Measurements from ENCODE around the gene OLFML2B. TPM values are rescaled to one million over a fixed set of nuclear protein-coding genes. Genes with fewer than 3 reads are reported as not detected.

The OLFML2B gene
- total and polyA plus RNA-seq, 2 of the 4 experiments (the other 2 are of a cell fraction): 0.36 to 0.74 TPM

GRCh38 chr1:162015196-162015595 lies 8.5 kb downstream of the OLFML2B start:
- H3K56ac ChIP-seq (ENCODE audit: extremely low read depth, insufficient read depth, low read length): no peak overlapping the region
- no peak overlapping the region for H4K8ac ChIP-seq (ENCODE audit: low read depth in 2 of 2, low read length in 2 of 2)
- no peaks in the 10 kb centered on the region for H3K36me3 ChIP-seq (ENCODE audit: control insufficient read depth, insufficient read depth, low read length)
- intact Hi-C loops (cut with micrococcal nuclease) (no loop called here), dilution Hi-C loops (cut with HindIII; ENCODE audit: low sequenced_read_pairs, unreplicated experiment) (no loop called here), in situ Hi-C loops (cut with MboI; ENCODE audit: low sequenced_read_pairs) (no loop called here)
- no peak overlapping the region for H2AK9ac ChIP-seq (replicated peaks; ENCODE audit: low read depth, low read length, poor library complexity)
- H2BK5ac ChIP-seq (ENCODE audit: low read depth, low read length, poor library complexity, severe bottlenecking): no peak overlapping the region
- H3K9me3 ChIP-seq (ENCODE audit: control insufficient read depth, insufficient read depth, low read length): no peaks in the 10 kb centered on the region
- whole genome bisulfite sequencing, 2 experiments (ENCODE audit: extremely low coverage in 2 of 2, insufficient read length in 1 of 2): 0% methylated on average over 1 of the region's 3 CpGs; no CpG with 5 or more reads in 1 of the 2 experiments
- H3K4ac ChIP-seq (ENCODE audit: low read depth, low read length): no peak overlapping the region
- H2BK20ac ChIP-seq (ENCODE audit: low read depth, low read length): no peak overlapping the region
- H3K14ac ChIP-seq (replicated peaks; ENCODE audit: low read depth, low read length): no peak overlapping the region
- no peak overlapping the region for H2BK15ac ChIP-seq (ENCODE audit: low read depth, low read length)
- H4K5ac ChIP-seq (ENCODE audit: low read depth, low read length): no peak overlapping the region
- no peak for ATAC-seq (ENCODE audit: low read depth)
- TF ChIP-seq RAD21 (IDR thresholded peaks at IDR 0.05; ENCODE audit: low read length) (no peak), RCOR1 (IDR thresholded peaks at IDR 0.05; ENCODE audit: insufficient replicate concordance, low read length) (no peak), NFE2L2 (IDR thresholded peaks at IDR 0.05; ENCODE audit: low read depth, low read length) (no peak), MAFK (IDR thresholded peaks at IDR 0.05; ENCODE audit: low read depth, low read length) (no peak), CTCF (conservative IDR thresholded peaks at IDR 0.05; ENCODE audit: low read depth, low read length) (no peak), SMC3 (IDR thresholded peaks at IDR 0.05; ENCODE audit: low read depth, low read length) (no peak), USF2 (IDR thresholded peaks at IDR 0.05; ENCODE audit: low read depth, low read length) (no peak), RFX5 (IDR thresholded peaks at IDR 0.05; ENCODE audit: low read depth, low read length) (no peak), CEBPB (IDR thresholded peaks at IDR 0.05; ENCODE audit: low read depth, low read length) (no peak), FOS (IDR thresholded peaks at IDR 0.05; ENCODE audit: low read depth, low read length) (no peak), ELK1 (IDR thresholded peaks at IDR 0.05; ENCODE audit: borderline replicate concordance, low read depth, low read length) (no peak), POLR2A (IDR thresholded peaks at IDR 0.05; ENCODE audit: low read depth, low read length) (no peak), MAZ (IDR thresholded peaks at IDR 0.05; ENCODE audit: borderline replicate concordance, low read depth, low read length) (no peak), CHD1 (IDR thresholded peaks at IDR 0.05; ENCODE audit: low read depth, low read length) (no peak), MXI1 (IDR thresholded peaks at IDR 0.05; ENCODE audit: borderline replicate concordance, low read depth, low read length) (no peak), BHLHE40 (IDR thresholded peaks at IDR 0.05; ENCODE audit: low read depth, low read length) (no peak)
- no peak overlapping the region for H3K4me2 ChIP-seq (ENCODE audit: low read depth, low read length)
- no peak overlapping the region for H2BK120ac ChIP-seq (ENCODE audit: low read depth, low read length)
- H2AFZ ChIP-seq (replicated peaks; ENCODE audit: low read length, poor library complexity): no peak overlapping the region
- no TSS peak for BruUV-seq (replicated peaks)
- H3K4me1 ChIP-seq (ENCODE audit: control insufficient read depth, insufficient read depth, low read length): no peaks in the 10 kb centered on the region; the same call in 1 of the 2 replicates
- H3K18ac ChIP-seq (ENCODE audit: low read depth, low read length): no peak overlapping the region
- H3K27me3 ChIP-seq (ENCODE audit: control insufficient read depth, insufficient read depth, low read length): no peaks in the 10 kb centered on the region; the same call in 1 of the 2 replicates
- H4K91ac ChIP-seq (ENCODE audit: insufficient read depth, low read depth, low read length): no peak overlapping the region
- H3K23ac ChIP-seq (ENCODE audit: low read depth, low read length): no peak overlapping the region
- peaks cover 3% of the 10 kb centered on the region; the same call in 1 of the 2 replicates for H3K9me1 ChIP-seq (ENCODE audit: insufficient read depth, low read length)
- no peaks in the 10 kb centered on the region for H4K20me1 ChIP-seq (ENCODE audit: insufficient read depth, low read length)
- H3K9ac ChIP-seq (ENCODE audit: low read depth, low read length): no peak overlapping the region
- H3K79me1 ChIP-seq (ENCODE audit: low read depth in 1 of 2, low read length in 2 of 2): no peaks in the 10 kb centered on the region
- H3K4me3 ChIP-seq (ENCODE audit: insufficient read depth, low read depth, low read length): no peak overlapping the region
- no peak for DNase-seq
- H2AK5ac ChIP-seq (ENCODE audit: low read depth, low read length): no peak overlapping the region
- ChIA-PET POLR2A (ENCODE audit: unreplicated experiment) (no interaction called here), CTCF (interaction anchor here (0.5 kb wide), 1 partner anchor 1153 kb away, joined by 3 read pairs; no protein-coding TSS in a partner anchor)
- no peak overlapping the region for H3K27ac ChIP-seq (ENCODE audit: insufficient read depth, low read length)

All from IMR-90 (cell line).